Astrocyte of the spinal cord (primary cell): ENCODE measurements around the gene DLGAP5.

Source experiments
- DNase-seq: peaks from one replicate; pipeline ENCODE4 v3.0.0; 2011; ENCODE audit warnings: low read depth, low spot score
- H3K4me3 ChIP-seq: 2 replicates; pipeline ENCODE4 v1.5.1; 2011; ENCODE audit warnings: low read depth, mild to moderate bottlenecking, low read length, moderate library complexity
- CTCF ChIP-seq: IDR thresholded peaks from 2 replicates; pipeline ENCODE4 v1.5.1; 2012; ENCODE audit warnings: low read depth, mild to moderate bottlenecking, low read length, inconsistent platforms
- in situ Hi-C: cut with HindIII; loops from 2 replicates; pipeline ENCODE4 v1.10.0; 2017; ENCODE audit warnings: low sequenced_read_pairs

Gene DLGAP5

GRCh38 chr14:55223364-55223763 is 32.0 kb upstream of the DLGAP5 start:
- DNase-seq: no peak
- in situ Hi-C loops: no loop called here
- TF ChIP-seq CTCF: no peak
- H3K4me3 ChIP-seq: no peak overlapping the region

DNA sequence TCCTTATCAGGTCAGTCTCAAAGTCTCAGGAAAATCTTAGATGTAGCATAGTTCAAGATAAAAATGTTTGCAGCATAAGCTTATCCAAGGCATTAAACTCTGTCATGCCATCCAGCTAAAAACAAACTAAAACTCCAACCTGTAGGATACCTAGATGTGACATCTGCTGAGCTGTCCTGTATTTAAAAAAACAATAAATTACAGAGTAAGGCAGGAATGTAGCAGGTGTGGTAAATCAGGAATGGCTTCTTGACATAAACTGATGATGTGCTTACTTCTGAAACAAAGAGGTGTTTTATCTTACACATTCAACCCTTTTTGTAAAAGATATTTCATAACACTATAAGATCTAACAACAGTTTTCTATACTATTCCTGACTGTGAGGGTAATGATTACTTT is 30.6 kb upstream of the DLGAP5 start:
- in situ Hi-C loops: no loop called here
- H3K4me3 ChIP-seq: no peak overlapping the region
- DNase-seq: no peak
- no peak for TF ChIP-seq CTCF

DNA sequence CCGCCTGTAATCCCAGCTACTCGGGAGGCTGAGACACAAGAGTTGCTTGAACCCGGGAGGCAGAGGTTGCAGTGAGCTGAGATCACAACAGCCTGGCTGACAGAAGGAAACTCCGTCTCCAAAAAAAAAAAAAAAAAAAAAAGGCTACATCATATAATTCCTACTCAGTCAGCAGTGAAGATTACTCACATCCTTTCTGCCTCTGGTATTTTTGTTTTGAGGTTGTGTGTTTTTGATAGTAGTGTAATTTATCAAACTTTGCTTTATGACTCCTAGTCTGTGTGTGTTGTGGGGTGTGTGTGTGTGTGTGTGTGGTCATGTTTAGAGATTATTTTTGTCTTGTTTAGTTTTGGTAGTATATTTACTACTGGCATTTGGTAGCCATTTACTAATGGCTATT is 29.8 kb upstream of the DLGAP5 start:
- no peak for TF ChIP-seq CTCF
- H3K4me3 ChIP-seq: no peak overlapping the region
- peak; percentile 42 for DNase-seq
- in situ Hi-C loops: no loop called here

DNA sequence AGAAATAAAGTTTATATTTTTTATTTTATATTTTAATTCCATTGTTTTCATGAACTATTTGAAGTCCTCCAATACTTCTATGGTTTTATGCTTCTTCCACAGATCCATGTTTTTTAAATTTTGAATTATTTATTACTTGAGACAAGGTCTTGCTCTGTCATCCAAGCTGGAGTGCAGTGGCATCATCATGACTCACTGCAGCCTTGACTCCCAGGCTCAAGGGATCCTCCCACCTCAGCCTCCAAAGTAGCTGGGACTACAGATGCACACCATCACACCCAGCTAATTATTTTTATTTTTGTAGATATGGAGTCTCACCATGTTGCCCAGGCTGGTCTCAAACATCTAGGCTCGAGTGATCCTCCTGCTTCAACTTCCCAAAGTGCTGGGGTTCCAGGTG is 28.8 kb upstream of the DLGAP5 start:
- H3K4me3 ChIP-seq: no peak overlapping the region
- no peak for TF ChIP-seq CTCF
- in situ Hi-C loops: no loop called here
- DNase-seq: no peak

DNA sequence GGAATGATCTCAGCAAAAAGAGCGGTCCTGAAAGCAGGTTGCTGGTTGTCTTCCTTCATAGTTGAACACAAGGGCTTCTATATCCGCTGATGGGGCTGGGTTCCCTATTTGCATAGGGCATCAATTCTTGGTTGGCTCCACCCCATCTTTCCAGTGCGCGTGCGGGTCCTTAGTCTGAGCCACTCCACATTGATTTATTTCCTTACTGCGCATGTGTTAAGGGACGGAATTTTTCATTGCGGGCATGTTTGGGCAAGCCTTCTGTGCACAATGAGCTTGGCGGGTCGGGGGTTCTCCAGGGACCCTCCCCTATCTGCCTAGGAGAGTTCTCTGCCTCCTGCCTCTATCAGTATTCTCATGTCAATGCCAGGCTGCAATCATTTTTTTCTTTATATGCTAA is 21.2 kb upstream of the DLGAP5 start:
- in situ Hi-C loops: no loop called here
- TF ChIP-seq CTCF: no peak
- H3K4me3 ChIP-seq: no peak overlapping the region
- DNase-seq: no peak

- in situ Hi-C loops: no loop called here
- H3K4me3 ChIP-seq: no peak overlapping the region
- DNase-seq: no peak
- no peak for TF ChIP-seq CTCF
These were observed 16.4 kb upstream of the DLGAP5 start for GRCh38 chr14:55207832-55208231.

GRCh38 chr14:55206175-55206693 is 14.8 kb upstream of the DLGAP5 start:
- no peak for DNase-seq
- no peak for TF ChIP-seq CTCF
- in situ Hi-C loops: no loop called here
- no peak overlapping the region for H3K4me3 ChIP-seq
